ENCODE results near the gene DPP10. TPM values are rescaled to one million over a fixed set of nuclear protein-coding genes. Genes with fewer than 3 reads are reported as not detected.

Gene DPP10
- total RNA-seq, 1 donor from 2014 or later: 1.1 TPM

- Mint-ChIP-seq H3K9me3 (ENCODE audit: unreplicated experiment) (no peaks in the 10 kb centered on the region), H3K4me3 (ENCODE audit: unreplicated experiment) (no peak overlapping the region), H3K27ac (ENCODE audit: unreplicated experiment) (no peak overlapping the region), H3K36me3 (ENCODE audit: low read depth, unreplicated experiment) (no peaks in the 10 kb centered on the region), H3K4me1 (ENCODE audit: low read depth, unreplicated experiment) (no peaks in the 10 kb centered on the region), H3K27me3 (ENCODE audit: low read depth, unreplicated experiment) (peaks cover 4% of the 10 kb centered on the region)
- FAIRE-seq (no peak), DNase-seq (ENCODE audit: low read depth) (no peak)
- Histone ChIP-seq H2AFZ (ENCODE audit: low read depth, low read length) (no peak overlapping the region), H3K4me1 (ENCODE audit: insufficient read depth, low read length) (no peaks in the 10 kb centered on the region), H3K9me3 (ENCODE audit: insufficient read depth, low read depth, low read length) (no peaks in the 10 kb centered on the region), H3K4me3 (ENCODE audit: insufficient read depth, low read depth, low read length) (no peak overlapping the region), H3K79me2 (ENCODE audit: insufficient read depth, low read length) (no peaks in the 10 kb centered on the region), H3K36me3 (ENCODE audit: insufficient read depth, low read length) (no peaks in the 10 kb centered on the region), H3K9ac (ENCODE audit: low read length) (no peak overlapping the region), H3K4me2 (ENCODE audit: low read length) (no peak overlapping the region), H4K20me1 (ENCODE audit: insufficient read depth, low read length) (no peaks in the 10 kb centered on the region), H3K27ac (ENCODE audit: low read depth, low read length) (no peak overlapping the region), H3K27me3 (ENCODE audit: insufficient read depth, low read length) (no peaks in the 10 kb centered on the region)
- no peak for TF ChIP-seq EZH2 (IDR thresholded peaks at IDR 0.05; ENCODE audit: insufficient read depth, low read length)
- no peak for TF ChIP-seq CTCF (IDR thresholded peaks at IDR 0.05; ENCODE audit: insufficient read depth, low read depth, low read length)
These were observed 371.9 kb downstream of the DPP10 start for GRCh38 chr2:114814355-114814754.

- Histone ChIP-seq H3K79me2 (ENCODE audit: insufficient read depth, low read length) (no peaks in the 10 kb centered on the region), H3K4me1 (ENCODE audit: insufficient read depth, low read length) (no peaks in the 10 kb centered on the region), H2AFZ (ENCODE audit: low read depth, low read length) (no peak overlapping the region), H3K9ac (ENCODE audit: low read length) (no peak overlapping the region), H3K36me3 (ENCODE audit: insufficient read depth, low read length) (no peaks in the 10 kb centered on the region), H3K4me2 (ENCODE audit: low read length) (no peak overlapping the region), H3K27me3 (ENCODE audit: insufficient read depth, low read length) (no peaks in the 10 kb centered on the region), H3K4me3 (ENCODE audit: insufficient read depth, low read depth, low read length) (no peak overlapping the region), H4K20me1 (ENCODE audit: insufficient read depth, low read length) (no peaks in the 10 kb centered on the region), H3K27ac (ENCODE audit: low read depth, low read length) (no peak overlapping the region), H3K9me3 (ENCODE audit: insufficient read depth, low read depth, low read length) (peaks cover 2% of the 10 kb centered on the region)
- H3K27ac Mint-ChIP-seq (ENCODE audit: unreplicated experiment): no peak overlapping the region
- no peaks in the 10 kb centered on the region for H3K4me1 Mint-ChIP-seq (ENCODE audit: low read depth, unreplicated experiment)
- TF ChIP-seq EZH2 (IDR thresholded peaks at IDR 0.05; ENCODE audit: insufficient read depth, low read length) (no peak), CTCF (IDR thresholded peaks at IDR 0.05; ENCODE audit: insufficient read depth, low read depth, low read length) (no peak)
- peaks cover 2% of the 10 kb centered on the region for H3K27me3 Mint-ChIP-seq (ENCODE audit: low read depth, unreplicated experiment)
- H3K36me3 Mint-ChIP-seq (ENCODE audit: low read depth, unreplicated experiment): no peaks in the 10 kb centered on the region
- H3K4me3 Mint-ChIP-seq (ENCODE audit: unreplicated experiment): no peak overlapping the region
- FAIRE-seq (no peak), DNase-seq (ENCODE audit: low read depth) (no peak)
- H3K9me3 Mint-ChIP-seq (ENCODE audit: unreplicated experiment): no peaks in the 10 kb centered on the region
These were observed 378.6 kb downstream of the DPP10 start for GRCh38 chr2:114821055-114821454.

- no peaks in the 10 kb centered on the region for H3K36me3 Mint-ChIP-seq (ENCODE audit: low read depth, unreplicated experiment)
- H2AFZ ChIP-seq (ENCODE audit: low read depth, low read length): no peak overlapping the region
- DNase-seq (ENCODE audit: low read depth) (no peak), FAIRE-seq (no peak)
- H3K4me2 ChIP-seq (ENCODE audit: low read length): no peak overlapping the region
- peaks cover 2% of the 10 kb centered on the region for H3K27me3 Mint-ChIP-seq (ENCODE audit: low read depth, unreplicated experiment)
- no peaks in the 10 kb centered on the region for H3K9me3 ChIP-seq (ENCODE audit: insufficient read depth, low read depth, low read length)
- no peaks in the 10 kb centered on the region for H3K4me1 ChIP-seq (ENCODE audit: insufficient read depth, low read length)
- H3K27me3 ChIP-seq (ENCODE audit: insufficient read depth, low read length): no peaks in the 10 kb centered on the region
- H3K9me3 Mint-ChIP-seq (ENCODE audit: unreplicated experiment): no peaks in the 10 kb centered on the region
- TF ChIP-seq CTCF (IDR thresholded peaks at IDR 0.05; ENCODE audit: insufficient read depth, low read depth, low read length) (no peak), EZH2 (IDR thresholded peaks at IDR 0.05; ENCODE audit: insufficient read depth, low read length) (no peak)
- H3K4me3 Mint-ChIP-seq (ENCODE audit: unreplicated experiment): no peak overlapping the region
- no peak overlapping the region for H3K4me3 ChIP-seq (ENCODE audit: insufficient read depth, low read depth, low read length)
- no peak overlapping the region for H3K27ac Mint-ChIP-seq (ENCODE audit: unreplicated experiment)
- H3K9ac ChIP-seq (ENCODE audit: low read length): no peak overlapping the region
- no peak overlapping the region for H3K27ac ChIP-seq (ENCODE audit: low read depth, low read length)
- H3K79me2 ChIP-seq (ENCODE audit: insufficient read depth, low read length): no peaks in the 10 kb centered on the region
- H3K4me1 Mint-ChIP-seq (ENCODE audit: low read depth, unreplicated experiment): no peaks in the 10 kb centered on the region
- no peaks in the 10 kb centered on the region for H3K36me3 ChIP-seq (ENCODE audit: insufficient read depth, low read length)
- no peaks in the 10 kb centered on the region for H4K20me1 ChIP-seq (ENCODE audit: insufficient read depth, low read length)
These were observed 401.5 kb downstream of the DPP10 start for GRCh38 chr2:114843963-114844362.
